K562 (cell line): ENCODE results near the gene NME2. TPM values are rescaled to one million over a fixed set of nuclear protein-coding genes. Genes with fewer than 3 reads are reported as not detected.
A peak's percentile ranks its signal among the peaks of the same experiment; 100 is the strongest.

Source experiments
- RB1 ChIP-seq: fragments of 450-650 bp; IDR thresholded peaks from 2 replicates; pipeline ENCODE4 v1.6.1; 2017; ENCODE audit warnings: low read depth, mild to moderate bottlenecking
- RFX5 ChIP-seq: IDR thresholded peaks from 2 replicates; pipeline ENCODE4 v1.6.1; 2011; ENCODE audit warnings: low read depth, mild to moderate bottlenecking, improper control_type of control experiment, low read length
- ZNF407 ChIP-seq: fragments of 450-650 bp; IDR thresholded peaks from 2 replicates; pipeline ENCODE4 v1.6.1; 2016; ENCODE audit warnings: low read depth
- polyA plus RNA-seq, 8 experiments: library from polyadenylated mRNA; depleted of rRNA in 4 of 8; stranded (reverse) in 5 of 8; unstranded in 3 of 8; fragments of >200 nt; fragmentation: Nextera tagmentation in 2 of 8; fragmentation: Illumina TruSeq in 1 of 8; extraction: Ambion mirVana in 2 of 8; extraction: Trizol in 1 of 8; gene quantifications; 2 replicates each; pipeline versions ENCODE4 v1.2.1 to v1.2.3, GENCODE V29; 2011 to 2014; ENCODE audit warnings: inconsistent platforms in 1 of 8, missing spikeins in 1 of 8
- total RNA-seq, 7 experiments: library from RNA; depleted of rRNA in 6 of 7; stranded (reverse); fragments of >200 nt in 6 of 7; fragmentation: Illumina TruSeq in 2 of 7; extraction: Trizol in 2 of 7; gene quantifications; 2 replicates each; pipeline versions ENCODE4 v1.2.1 to v1.2.3, GENCODE V29; 2011 to 2021; ENCODE audit warnings: low replicate concordance in 1 of 7
- TF ChIP-seq, protein P1 (sequence below): fragments of 200-600 bp; sonication (generic); IDR thresholded peaks from one replicate; pipeline ENCODE4 v1.6.1; 2012; ENCODE audit warnings: mild to moderate bottlenecking, low read depth, low read length, inconsistent platforms

Gene NME2
- total and polyA plus RNA-seq, 9 of the 15 experiments (the other 6 are each of a cell fraction or from before 2014, with no cell fraction given) = 684 to 1,202 (median 924) TPM

DNA sequence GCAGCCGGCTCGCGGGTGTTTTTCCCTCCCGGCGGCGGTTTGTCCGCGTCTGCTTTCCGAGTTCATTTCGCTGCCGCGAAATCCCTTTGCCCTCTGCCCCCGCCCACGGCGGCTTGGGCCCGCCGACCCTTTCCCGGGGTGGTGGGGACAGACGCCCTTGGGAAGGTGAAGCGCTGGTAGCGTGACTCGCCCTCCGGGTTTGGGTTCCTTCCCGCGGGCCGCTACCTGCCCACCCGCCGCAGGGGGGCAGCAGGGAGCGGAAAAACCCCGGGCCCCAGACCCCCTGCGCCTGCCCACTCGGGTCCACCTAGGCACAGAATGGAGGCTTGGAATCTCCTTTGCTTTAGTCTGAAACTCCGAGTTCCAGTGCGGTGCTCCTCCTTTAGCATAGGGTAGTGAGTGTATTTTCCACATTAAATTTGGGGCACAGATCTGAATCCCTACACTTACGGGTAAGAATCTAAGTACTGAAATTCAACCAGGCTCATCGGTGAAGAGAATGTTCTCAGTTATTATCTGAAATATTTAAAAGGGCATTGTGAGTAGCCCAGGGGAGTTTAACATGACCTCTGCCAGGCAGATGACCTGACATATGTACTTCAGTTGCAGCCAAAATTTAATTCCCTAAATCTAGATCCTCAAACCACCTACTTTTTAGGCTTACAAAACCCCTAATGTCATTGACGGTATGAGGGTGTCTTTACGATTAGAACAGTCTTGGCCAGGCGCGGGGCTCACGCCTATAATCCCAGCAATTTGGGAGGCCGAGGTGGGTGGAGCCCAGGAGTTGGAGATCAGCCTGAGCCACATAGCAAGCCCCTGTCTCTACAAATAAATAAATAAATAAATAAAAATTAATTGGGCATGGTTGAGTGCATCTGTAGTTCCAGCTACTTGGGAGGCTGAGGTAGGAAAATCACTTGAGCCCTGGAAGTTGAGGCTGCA is 1.0 kb downstream of the NME2 start (continued):
- TF ChIP-seq, protein P1, sequence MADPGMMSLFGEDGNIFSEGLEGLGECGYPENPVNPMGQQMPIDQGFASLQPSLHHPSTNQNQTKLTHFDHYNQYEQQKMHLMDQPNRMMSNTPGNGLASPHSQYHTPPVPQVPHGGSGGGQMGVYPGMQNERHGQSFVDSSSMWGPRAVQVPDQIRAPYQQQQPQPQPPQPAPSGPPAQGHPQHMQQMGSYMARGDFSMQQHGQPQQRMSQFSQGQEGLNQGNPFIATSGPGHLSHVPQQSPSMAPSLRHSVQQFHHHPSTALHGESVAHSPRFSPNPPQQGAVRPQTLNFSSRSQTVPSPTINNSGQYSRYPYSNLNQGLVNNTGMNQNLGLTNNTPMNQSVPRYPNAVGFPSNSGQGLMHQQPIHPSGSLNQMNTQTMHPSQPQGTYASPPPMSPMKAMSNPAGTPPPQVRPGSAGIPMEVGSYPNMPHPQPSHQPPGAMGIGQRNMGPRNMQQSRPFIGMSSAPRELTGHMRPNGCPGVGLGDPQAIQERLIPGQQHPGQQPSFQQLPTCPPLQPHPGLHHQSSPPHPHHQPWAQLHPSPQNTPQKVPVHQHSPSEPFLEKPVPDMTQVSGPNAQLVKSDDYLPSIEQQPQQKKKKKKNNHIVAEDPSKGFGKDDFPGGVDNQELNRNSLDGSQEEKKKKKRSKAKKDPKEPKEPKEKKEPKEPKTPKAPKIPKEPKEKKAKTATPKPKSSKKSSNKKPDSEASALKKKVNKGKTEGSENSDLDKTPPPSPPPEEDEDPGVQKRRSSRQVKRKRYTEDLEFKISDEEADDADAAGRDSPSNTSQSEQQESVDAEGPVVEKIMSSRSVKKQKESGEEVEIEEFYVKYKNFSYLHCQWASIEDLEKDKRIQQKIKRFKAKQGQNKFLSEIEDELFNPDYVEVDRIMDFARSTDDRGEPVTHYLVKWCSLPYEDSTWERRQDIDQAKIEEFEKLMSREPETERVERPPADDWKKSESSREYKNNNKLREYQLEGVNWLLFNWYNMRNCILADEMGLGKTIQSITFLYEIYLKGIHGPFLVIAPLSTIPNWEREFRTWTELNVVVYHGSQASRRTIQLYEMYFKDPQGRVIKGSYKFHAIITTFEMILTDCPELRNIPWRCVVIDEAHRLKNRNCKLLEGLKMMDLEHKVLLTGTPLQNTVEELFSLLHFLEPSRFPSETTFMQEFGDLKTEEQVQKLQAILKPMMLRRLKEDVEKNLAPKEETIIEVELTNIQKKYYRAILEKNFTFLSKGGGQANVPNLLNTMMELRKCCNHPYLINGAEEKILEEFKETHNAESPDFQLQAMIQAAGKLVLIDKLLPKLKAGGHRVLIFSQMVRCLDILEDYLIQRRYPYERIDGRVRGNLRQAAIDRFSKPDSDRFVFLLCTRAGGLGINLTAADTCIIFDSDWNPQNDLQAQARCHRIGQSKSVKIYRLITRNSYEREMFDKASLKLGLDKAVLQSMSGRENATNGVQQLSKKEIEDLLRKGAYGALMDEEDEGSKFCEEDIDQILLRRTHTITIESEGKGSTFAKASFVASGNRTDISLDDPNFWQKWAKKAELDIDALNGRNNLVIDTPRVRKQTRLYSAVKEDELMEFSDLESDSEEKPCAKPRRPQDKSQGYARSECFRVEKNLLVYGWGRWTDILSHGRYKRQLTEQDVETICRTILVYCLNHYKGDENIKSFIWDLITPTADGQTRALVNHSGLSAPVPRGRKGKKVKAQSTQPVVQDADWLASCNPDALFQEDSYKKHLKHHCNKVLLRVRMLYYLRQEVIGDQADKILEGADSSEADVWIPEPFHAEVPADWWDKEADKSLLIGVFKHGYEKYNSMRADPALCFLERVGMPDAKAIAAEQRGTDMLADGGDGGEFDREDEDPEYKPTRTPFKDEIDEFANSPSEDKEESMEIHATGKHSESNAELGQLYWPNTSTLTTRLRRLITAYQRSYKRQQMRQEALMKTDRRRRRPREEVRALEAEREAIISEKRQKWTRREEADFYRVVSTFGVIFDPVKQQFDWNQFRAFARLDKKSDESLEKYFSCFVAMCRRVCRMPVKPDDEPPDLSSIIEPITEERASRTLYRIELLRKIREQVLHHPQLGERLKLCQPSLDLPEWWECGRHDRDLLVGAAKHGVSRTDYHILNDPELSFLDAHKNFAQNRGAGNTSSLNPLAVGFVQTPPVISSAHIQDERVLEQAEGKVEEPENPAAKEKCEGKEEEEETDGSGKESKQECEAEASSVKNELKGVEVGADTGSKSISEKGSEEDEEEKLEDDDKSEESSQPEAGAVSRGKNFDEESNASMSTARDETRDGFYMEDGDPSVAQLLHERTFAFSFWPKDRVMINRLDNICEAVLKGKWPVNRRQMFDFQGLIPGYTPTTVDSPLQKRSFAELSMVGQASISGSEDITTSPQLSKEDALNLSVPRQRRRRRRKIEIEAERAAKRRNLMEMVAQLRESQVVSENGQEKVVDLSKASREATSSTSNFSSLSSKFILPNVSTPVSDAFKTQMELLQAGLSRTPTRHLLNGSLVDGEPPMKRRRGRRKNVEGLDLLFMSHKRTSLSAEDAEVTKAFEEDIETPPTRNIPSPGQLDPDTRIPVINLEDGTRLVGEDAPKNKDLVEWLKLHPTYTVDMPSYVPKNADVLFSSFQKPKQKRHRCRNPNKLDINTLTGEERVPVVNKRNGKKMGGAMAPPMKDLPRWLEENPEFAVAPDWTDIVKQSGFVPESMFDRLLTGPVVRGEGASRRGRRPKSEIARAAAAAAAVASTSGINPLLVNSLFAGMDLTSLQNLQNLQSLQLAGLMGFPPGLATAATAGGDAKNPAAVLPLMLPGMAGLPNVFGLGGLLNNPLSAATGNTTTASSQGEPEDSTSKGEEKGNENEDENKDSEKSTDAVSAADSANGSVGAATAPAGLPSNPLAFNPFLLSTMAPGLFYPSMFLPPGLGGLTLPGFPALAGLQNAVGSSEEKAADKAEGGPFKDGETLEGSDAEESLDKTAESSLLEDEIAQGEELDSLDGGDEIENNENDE = no peak
- TF ChIP-seq ZNF407 (no peak), RB1 (peak; percentile 55; the same call in 1 of the 2 replicates), RFX5 (no peak)
